DMS53 treated with DMSO at 0.1 percent for 48 hours (cell line): Measurements from ENCODE around the gene PDZK1IP1.
A peak's percentile ranks its signal among the peaks of the same experiment; 100 is the strongest.
"Not testable (repeated sequence)": the region's sequence is repeated elsewhere in the genome, so short reads cannot be mapped to it uniquely, and the experiment has no call there.

Source experiments
- DNase-seq: peaks from one replicate; lab custom pipeline; 2025; ENCODE audit not compliant: unreplicated experiment; lab: John Stamatoyannopoulos, UW

PDZK1IP1 gene

DNA sequence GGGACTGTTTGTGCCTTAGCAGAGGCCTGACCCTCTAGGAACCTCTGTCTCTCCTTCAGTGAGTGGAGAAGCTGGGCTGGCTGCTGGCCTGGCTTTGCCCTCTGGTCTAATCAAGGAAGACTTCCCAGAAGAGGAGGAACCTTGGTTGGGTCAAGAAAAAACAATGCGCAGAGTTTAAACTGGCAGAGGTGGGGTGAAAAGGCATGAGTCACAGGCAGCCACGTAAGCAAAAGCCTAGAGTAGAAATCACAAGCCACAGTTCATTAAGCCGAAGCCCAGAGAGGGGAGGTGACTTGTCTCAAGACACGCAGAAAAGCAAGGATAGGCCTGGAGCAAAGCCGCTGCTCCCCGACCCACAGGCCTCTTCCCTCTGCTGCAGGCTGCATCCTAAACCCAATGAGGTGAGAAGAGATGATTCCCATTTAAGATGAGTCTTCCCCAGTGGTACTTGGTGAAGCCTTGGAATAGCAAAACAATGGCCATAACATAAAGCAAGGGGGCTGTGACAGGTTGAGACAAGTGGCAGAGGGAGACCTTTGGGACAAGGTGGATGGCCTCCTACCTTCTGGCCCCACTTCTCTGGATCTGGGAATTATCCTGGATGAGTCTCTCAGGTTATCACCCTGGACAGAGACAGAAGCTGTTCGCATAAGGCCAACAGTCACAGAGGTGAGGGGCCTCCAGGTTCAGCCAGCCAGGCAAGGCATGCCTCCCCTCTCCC, 7.7 kb downstream of the PDZK1IP1 start:
- DNase-seq: no peak

GRCh38 chr1:47181095-47181954, 8.5 kb downstream of the PDZK1IP1 start:
- DNase-seq: no peak

DNA sequence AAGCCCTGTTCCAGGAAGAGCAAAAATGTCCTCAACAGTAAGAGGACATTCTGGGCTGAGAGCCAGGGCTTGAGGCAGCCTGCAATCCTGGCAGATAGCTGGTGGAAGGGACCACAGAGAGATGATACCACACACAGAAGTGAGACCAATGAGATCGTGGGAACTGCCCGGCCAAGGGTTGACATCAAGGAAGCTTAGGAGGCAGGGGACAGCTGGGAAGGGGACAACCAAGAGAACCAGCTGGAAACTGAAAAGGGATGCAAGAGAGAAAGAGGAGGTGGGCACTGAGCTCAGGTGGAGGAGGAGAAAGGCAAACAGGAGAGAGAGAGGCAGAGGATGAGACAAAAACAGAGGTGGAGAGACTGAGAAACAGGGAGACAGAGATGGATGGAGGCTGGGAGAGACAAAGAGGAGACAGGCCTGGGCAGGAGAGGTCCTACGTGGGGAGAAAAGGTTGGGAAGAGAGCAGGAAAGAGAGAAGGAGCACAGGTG, 9.2 kb downstream of the PDZK1IP1 start:
- peak; percentile 45 for DNase-seq

- DNase-seq: no peak
Observed at GRCh38 chr1:47179988-47180563, 9.8 kb downstream of the PDZK1IP1 start.

DNA sequence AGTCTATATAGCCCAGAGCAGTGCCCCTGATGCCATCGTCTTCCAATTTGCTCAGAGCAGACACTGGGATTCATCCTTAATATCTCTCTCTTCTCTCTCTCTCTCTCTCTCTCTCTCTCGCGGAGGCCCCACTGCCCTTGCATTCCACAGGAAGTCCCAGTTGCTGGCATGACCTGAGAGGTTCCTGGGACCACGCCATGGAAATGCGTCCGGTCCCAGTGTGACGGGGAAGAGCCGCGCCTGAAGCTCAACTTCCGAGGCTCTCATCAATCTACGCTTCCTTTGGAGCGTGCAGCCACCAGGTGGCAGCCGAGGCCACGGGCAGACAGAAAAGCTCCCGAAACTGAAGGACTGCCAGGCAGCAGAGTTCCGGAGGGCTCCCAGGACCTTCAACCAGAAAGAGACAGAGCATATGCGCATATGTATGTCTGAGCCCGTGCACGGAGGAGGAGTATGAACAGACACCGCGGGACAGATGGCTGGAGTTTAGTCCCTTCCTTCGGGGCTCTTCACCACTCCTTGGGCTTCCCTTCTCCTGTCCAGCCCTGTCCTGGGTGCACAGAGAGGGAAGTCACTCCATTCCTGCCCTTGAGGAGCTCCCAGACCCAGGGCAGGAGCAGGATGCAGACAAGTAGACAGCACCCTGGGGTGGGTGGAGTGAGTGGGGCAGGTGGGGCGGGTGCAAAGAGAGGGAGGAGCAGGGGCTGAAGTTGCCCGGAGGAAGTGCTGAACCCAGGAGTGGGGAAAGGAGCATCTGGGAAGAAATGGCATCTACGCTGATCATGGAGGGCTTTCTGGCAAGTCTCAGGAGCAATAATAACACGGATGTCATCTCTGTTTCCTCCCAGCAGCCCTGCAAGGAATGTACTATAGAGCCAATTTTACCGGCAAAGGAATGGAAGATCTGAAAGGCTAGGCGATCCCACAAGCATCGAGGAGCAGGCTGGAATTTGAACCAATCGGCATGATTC, 10.5 kb downstream of the PDZK1IP1 start:
- DNase-seq: peak; percentile 99

DNA sequence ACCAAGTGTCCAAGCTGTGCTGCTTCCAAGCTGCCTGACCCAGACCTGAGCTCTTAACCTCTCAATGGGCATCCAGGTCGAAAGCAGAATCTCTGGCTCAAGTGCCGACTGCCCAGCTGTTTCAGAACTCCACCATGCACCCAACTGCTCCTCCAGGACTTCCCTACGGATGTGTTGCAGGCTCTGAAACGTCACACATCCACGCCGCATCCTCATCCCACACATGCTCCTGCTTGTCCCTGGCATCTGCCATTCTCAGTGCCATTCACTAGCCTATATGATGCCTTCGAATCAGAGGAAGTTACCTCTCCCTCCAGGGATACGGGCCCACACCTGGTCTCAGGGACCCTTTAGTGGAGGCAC, 11.2 kb downstream of the PDZK1IP1 start:
- DNase-seq: no peak

DNA sequence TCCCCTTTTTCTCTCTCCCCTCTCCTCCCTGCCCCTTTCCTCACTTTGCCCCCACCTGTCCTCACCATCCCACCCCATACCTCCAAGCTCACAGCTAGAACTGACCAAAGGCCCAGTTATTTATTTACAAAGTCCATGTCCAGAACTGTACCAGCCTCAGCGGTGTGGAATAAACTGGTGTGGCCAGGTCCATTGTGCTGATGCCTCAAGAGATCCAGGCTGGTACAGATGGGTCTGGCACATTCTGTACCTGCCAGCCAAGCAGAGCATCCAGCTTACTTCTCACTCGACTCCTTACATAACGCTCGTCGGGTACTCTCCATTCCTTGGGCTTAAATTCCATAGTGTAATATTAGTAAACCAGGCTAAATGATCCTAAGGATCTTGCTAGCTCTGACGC, 11.8 kb downstream of the PDZK1IP1 start:
- no peak for DNase-seq

DNA sequence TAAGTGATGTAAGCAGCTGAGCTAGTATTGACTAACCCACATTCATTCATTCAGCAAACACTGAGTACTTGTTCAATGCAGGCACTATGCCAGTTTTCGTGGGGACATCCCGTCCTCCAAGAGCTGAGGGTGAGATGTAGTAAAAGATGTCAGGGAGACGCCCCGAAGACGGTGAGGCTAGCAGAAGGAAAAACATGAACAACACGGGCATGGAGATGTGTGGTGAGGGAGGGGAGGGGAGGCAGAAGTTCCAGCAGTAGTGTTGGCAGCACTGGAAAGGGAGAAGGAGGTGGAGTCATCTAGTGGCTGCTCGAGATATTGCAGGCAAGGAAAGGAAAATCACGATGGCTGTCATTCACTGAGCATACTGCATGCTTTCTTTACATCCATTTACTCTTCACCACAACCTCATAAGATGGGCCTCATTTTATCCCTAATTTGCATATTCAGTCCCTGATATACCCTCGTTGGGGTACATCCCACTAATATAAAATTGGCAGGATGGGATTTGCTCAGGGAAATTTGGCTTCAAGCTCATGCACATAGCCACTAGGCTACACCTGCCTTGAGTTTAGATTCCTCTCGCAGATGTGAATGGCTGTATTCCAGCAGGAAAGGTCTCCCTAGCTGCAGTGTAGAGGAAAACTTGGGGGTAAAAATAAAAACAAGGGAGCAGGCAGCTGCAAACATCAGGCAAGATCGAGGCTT, 14.5 kb downstream of the PDZK1IP1 start:
- peak; percentile 80 for DNase-seq

DNA sequence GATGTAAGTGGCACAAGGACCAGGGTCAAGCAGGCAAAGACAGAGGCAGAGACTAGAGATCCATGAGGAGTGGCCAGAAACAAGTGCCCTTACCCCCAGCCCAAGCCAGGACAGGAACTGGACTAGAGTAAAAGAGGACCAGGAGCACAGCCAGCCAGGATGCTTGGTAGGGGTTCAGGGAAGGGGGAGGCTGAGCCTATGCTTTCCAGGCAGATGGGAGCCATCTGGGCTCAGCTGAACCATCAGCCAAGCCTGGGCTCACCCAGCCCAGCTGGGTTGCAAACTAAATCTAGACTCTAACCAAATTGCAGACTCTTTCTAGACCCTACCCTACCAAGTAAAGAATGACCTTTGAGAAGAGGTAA, 15.2 kb downstream of the PDZK1IP1 start:
- no peak for DNase-seq

DNA sequence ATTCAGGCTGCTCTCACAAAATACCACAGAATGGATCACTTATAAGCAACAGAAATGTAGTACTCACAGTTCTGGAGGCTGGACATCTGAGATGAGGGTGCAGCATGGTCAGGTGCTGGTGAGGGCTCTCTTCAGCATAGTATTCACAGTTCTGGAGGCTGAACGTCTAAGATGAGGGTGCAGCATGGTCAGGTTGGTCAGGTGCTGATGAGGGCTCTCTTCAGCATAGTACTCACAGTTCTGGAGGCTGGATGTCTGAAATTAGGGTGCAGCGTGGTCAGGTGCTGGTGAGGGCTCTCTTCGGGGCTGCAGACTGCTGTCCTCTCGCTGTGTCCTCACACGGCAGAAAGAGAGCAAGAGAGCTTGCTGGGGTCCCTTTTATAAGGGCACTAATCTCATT, 17.1 kb downstream of the PDZK1IP1 start:
- no peak for DNase-seq

GRCh38 chr1:47164552-47164951, 25.3 kb downstream of the PDZK1IP1 start:
- no peak for DNase-seq

GRCh38 chr1:47161298-47162040, 28.4 kb downstream of the PDZK1IP1 start:
- DNase-seq: no peak

DNA sequence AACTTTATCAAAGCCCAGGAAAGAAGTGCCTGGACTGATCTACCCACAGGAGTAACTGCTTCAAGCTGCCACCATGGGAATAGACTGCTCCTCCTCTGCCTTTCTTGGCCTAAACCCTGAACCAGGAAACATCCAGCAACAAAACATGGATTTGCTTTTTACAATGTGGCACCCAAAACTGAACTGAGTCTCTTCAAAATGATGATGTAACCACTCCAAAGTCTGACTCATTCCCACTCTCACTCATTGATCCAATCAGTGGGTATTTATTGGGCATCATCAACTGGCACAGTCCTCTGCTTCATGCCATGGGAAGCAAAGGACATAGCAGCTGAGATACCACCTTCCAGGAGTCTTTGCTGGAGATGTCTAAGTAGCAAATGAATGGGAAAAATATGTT, 29.1 kb downstream of the PDZK1IP1 start:
- peak; percentile 31 for DNase-seq

DNA sequence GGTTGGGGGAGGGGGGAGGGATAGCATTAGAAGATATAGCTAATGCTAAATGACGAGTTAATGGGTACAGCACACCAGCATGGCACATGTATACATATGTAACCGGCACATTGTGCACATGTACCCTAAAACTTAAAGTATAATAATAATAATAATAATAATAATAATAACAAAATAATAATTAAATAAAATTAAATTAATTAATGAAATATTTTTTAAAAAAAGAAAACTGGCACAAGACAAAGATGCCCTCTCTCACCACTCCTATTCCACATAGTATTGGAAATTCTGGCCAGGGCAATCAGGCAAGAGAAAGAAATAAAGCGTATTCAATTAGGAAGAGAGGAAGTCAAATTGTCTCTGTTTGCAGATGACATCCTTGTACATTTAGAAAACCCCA, 31.9 kb downstream of the PDZK1IP1 start:
- DNase-seq: not testable (repeated sequence)

DNA sequence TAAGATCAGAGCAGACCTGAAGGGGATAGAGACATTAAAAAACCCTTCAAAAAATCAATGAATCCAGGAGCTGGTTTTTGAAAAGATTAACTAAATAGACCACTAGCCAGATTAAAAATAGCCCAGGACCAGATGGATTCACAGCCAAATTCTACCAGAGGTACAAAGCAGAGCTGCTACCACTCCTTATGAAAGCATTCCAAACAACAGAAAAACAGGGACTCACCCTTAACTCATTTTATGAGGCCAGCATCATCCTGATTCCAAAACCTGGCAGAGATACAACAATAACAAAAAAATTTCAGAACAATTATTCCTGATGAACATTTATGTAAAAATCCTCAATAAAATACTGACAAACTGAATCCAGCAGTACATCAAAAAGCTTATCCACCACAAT, 33.4 kb downstream of the PDZK1IP1 start:
- DNase-seq: not testable (repeated sequence)

GRCh38 chr1:47149162-47149561, 40.7 kb downstream of the PDZK1IP1 start:
- DNase-seq: not testable (repeated sequence)

GRCh38 chr1:47147047-47147785, 42.6 kb downstream of the PDZK1IP1 start:
- no peak for DNase-seq

GRCh38 chr1:47146495-47146894, 43.3 kb downstream of the PDZK1IP1 start:
- DNase-seq: not testable (repeated sequence)

DNA sequence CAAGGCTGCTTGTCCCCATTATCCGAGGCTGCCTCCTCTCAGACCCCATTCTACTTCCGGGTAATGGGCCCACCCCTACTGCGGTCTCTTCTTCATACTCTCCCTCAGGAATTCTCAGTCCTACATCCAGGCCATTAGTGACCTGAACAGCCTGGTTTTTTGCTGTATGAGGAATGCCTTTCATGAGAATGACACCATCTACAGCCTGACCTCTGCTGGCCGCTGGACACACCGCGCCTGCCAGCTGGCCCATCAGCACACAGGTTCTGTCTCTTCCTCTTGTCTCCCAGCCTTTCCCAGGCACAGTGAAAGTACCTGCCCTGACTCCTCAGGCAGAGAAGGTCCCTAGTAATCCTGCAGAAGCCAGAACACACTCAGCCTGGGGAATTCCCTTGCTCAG, 46.2 kb downstream of the PDZK1IP1 start:
- not testable (repeated sequence) for DNase-seq
